Effector CD8-positive, alpha-beta T cell (primary cell): ENCODE data around the gene HSPA1B.
"Not testable (repeated sequence)": the region's sequence is repeated elsewhere in the genome, so short reads cannot be mapped to it uniquely, and the experiment has no call there.

Experiments
- DNase-seq: peaks from one replicate; lab custom pipeline; 2025; lab: John Stamatoyannopoulos, UW

Gene HSPA1B

GRCh38 chr6:31826793-31827285 is 699 bp upstream of the HSPA1B start:
- DNase-seq, result no peak

GRCh38 chr6:31829633-31830283 is 2.2 kb downstream of the HSPA1B start:
- no peak for DNase-seq

- DNase-seq, result no peak
Observed at GRCh38 chr6:31830886-31831335, 3.4 kb downstream of the HSPA1B start.

- DNase-seq, result no peak
Observed at GRCh38 chr6:31831350-31832215, 4.0 kb downstream of the HSPA1B start.

GRCh38 chr6:31834367-31835250 is 7.1 kb downstream of the HSPA1B start:
- DNase-seq, result peak; percentile 66

- DNase-seq, result no peak
Observed at GRCh38 chr6:31836047-31836473, 8.5 kb downstream of the HSPA1B start.

GRCh38 chr6:31836474-31837368 is 9.2 kb downstream of the HSPA1B start:
- DNase-seq, result no peak

- DNase-seq, result no peak
Observed at GRCh38 chr6:31837369-31838113, 10.0 kb downstream of the HSPA1B start.

GRCh38 chr6:31838114-31838553 is 10.6 kb downstream of the HSPA1B start:
- not testable (repeated sequence) for DNase-seq

- no peak for DNase-seq
Observed at GRCh38 chr6:31838968-31839367, 11.4 kb downstream of the HSPA1B start.

GRCh38 chr6:31839779-31840126 is 12.2 kb downstream of the HSPA1B start:
- not testable (repeated sequence) for DNase-seq

GRCh38 chr6:31842053-31842452 is 14.5 kb downstream of the HSPA1B start:
- no peak for DNase-seq

- no peak for DNase-seq
Observed at GRCh38 chr6:31844507-31844906, 17.0 kb downstream of the HSPA1B start.

- DNase-seq, result no peak
Observed at GRCh38 chr6:31847276-31847978, 19.9 kb downstream of the HSPA1B start.

GRCh38 chr6:31850765-31851484 is 23.4 kb downstream of the HSPA1B start:
- no peak for DNase-seq

- no peak for DNase-seq
Observed at GRCh38 chr6:31851485-31851832, 23.9 kb downstream of the HSPA1B start.

- not testable (repeated sequence) for DNase-seq
Observed at GRCh38 chr6:31851980-31852718, 24.6 kb downstream of the HSPA1B start.

- not testable (repeated sequence) for DNase-seq
Observed at GRCh38 chr6:31857774-31858173, 30.2 kb downstream of the HSPA1B start.
